GM20431 (cell line): Measurements from ENCODE around the gene PTPN6.

Experiments
- in situ Hi-C: fragments of 300-500 bp; cut with MseI, MboI; formaldehyde crosslinking; loops from one replicate; pipeline ENCODE4 v1.15.0; 2020; ENCODE audit warnings: low sequenced_read_pairs; ENCODE audit not compliant: unreplicated experiment

PTPN6 gene

DNA sequence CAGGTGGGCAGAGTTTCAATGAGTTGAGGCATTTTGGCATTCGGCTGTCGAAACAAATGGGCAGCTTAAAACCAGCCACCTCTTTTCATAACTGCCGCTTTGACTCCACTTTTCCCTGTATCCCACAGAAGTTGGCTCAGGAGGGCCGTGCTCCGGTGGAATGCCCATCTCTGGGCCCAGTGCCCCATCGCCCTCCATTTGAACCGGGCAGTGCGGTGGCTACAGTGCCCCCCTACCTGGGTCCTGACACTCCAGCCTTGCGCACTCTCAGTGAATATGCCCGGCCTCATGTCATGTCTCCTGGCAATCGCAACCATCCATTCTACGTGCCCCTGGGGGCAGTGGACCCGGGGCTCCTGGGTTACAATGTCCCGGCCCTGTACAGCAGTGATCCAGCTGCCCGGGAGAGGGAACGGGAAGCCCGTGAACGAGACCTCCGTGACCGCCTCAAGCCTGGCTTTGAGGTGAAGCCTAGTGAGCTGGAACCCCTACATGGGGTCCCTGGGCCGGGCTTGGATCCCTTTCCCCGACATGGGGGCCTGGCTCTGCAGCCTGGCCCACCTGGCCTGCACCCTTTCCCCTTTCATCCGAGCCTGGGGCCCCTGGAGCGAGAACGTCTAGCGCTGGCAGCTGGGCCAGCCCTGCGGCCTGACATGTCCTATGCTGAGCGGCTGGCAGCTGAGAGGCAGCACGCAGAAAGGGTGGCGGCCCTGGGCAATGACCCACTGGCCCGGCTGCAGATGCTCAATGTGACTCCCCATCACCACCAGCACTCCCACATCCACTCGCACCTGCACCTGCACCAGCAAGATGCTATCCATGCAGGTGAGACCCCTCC, 12.6 kb upstream of the PTPN6 start:
- in situ Hi-C loops, result no loop called here

- in situ Hi-C loops, result no loop called here
Observed at GRCh38 chr12:6939191-6939540, 12.0 kb upstream of the PTPN6 start.

GRCh38 chr12:6941267-6941666, 9.9 kb upstream of the PTPN6 start:
- in situ Hi-C loops, result no loop called here

DNA sequence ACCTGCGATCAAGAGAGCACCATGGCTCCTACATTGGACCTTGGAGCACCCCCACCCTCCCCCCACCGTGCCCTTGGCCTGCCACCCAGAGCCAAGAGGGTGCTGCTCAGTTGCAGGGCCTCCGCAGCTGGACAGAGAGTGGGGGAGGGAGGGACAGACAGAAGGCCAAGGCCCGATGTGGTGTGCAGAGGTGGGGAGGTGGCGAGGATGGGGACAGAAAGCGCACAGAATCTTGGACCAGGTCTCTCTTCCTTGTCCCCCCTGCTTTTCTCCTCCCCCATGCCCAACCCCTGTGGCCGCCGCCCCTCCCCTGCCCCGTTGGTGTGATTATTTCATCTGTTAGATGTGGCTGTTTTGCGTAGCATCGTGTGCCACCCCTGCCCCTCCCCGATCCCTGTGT, 9.4 kb upstream of the PTPN6 start:
- in situ Hi-C loops, result no loop called here

- in situ Hi-C loops, result no loop called here
Observed at GRCh38 chr12:6942331-6942665, 8.9 kb upstream of the PTPN6 start.

- in situ Hi-C loops, result no loop called here
Observed at GRCh38 chr12:6943389-6943721, 7.8 kb upstream of the PTPN6 start.

GRCh38 chr12:6943722-6944380, 7.3 kb upstream of the PTPN6 start, which contains the start of the genes C12orf57 and RNU7-1:
Gene C12orf57 (plus strand): TSS chr12:6944022. CDS start chr12:6944122, 100 bp downstream.
Gene RNU7-1 (plus strand): TSS chr12:6943816.
- in situ Hi-C loops, result no loop called here

DNA sequence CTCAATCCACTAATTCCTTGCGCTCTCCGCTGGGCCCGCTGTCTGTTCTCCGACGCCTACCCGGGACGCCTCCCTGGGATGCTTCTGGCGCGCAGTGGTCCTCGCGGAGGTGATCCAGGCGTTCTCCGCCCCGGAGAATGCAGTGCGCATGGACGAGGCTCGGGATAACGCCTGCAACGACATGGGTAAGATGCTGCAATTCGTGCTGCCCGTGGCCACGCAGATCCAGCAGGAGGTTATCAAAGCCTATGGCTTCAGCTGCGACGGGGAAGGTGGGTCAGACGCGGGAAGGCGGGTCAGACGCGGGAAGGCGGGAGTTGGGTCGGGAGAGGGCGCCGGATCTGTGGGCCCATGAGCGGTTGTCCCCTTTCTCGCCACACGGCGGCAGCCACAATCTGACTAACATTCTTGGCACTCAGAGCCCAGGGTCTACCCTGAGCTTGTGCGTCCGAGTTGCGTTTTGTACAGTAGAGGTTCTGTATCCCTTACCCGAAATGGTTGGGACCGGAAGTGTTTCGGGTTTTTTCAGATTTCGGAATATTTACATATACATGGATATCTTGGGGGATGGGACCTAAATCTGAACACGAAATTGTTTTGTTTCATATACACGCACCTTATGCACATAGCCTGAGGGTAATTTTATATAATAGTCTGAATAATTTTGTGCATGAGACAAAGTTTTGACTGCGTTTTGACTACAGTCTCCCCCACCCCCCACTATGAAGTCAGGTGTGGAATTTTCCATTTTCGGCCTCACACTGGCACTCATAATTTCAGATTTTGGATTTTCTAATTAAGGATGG, 6.6 kb upstream of the PTPN6 start:
- in situ Hi-C loops, result no loop called here

- in situ Hi-C loops, result no loop called here
Observed at GRCh38 chr12:6945613-6946012, 5.5 kb upstream of the PTPN6 start.

GRCh38 chr12:6946033-6946919, 4.9 kb upstream of the PTPN6 start:
- in situ Hi-C loops, result no loop called here

DNA sequence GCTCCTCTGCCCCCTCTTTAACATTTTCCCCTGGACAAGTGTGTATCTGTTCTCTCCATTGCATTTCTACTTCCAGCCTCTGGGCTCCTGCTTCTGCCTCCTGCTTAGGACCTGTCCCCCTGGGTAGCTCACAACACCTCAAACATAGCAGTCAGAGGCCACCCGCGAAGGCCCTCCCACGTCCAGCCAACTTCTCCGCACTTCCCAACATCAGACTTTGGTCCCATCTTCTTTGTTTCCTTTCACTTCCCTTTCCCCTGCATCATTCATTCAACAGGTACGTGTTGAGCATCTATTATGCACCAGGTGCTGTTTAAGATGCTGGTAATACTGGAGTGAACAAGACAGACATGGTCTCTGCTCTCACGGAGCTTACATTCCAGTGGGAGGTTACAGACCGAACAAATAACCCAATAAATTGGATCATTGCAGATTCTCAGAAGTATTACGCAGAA, 4.2 kb upstream of the PTPN6 start:
- in situ Hi-C loops, result no loop called here

DNA sequence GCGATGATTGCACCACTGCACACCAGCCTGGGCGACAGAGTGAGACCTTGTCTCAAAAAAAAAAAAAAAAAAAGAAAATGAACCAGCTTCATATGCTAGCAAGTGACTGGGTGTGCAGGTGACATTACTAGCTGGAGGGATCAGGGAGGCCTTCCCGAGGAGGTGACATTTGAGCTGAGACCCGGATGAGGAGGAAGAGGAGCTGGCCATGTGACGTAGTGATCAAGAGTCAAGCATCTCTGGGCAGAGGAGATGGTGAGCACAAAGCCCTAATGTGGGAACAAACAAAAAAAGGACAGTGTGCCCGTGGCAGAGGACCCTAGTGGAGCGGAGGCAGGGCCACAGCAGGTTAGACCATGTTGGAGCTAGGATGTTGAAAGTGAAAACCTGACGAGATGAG, 3.5 kb upstream of the PTPN6 start:
- in situ Hi-C loops, result no loop called here

- in situ Hi-C loops, result no loop called here
Observed at GRCh38 chr12:6948873-6949594, 2.1 kb upstream of the PTPN6 start.

GRCh38 chr12:6950401-6950801, 755 bp upstream of the PTPN6 start:
- in situ Hi-C loops, result no loop called here

DNA sequence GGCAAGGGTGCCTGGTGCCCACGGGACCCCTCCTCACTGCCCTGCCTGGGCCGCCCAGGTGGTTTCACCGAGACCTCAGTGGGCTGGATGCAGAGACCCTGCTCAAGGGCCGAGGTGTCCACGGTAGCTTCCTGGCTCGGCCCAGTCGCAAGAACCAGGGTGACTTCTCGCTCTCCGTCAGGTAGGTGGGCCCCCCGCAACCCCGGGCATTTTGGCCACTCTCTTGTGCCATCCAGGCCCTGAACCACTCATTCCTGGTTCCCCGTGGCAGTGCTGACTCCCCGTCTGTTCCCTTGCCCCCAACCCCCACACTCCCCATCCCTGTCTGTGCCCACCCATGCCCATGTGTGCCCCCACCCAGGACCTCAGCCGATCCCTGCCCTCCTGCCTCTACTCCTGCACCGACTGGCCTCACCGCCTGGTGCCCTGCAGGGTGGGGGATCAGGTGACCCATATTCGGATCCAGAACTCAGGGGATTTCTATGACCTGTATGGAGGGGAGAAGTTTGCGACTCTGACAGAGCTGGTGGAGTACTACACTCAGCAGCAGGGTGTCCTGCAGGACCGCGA, 480 bp downstream of the PTPN6 start:
- in situ Hi-C loops, result no loop called here

DNA sequence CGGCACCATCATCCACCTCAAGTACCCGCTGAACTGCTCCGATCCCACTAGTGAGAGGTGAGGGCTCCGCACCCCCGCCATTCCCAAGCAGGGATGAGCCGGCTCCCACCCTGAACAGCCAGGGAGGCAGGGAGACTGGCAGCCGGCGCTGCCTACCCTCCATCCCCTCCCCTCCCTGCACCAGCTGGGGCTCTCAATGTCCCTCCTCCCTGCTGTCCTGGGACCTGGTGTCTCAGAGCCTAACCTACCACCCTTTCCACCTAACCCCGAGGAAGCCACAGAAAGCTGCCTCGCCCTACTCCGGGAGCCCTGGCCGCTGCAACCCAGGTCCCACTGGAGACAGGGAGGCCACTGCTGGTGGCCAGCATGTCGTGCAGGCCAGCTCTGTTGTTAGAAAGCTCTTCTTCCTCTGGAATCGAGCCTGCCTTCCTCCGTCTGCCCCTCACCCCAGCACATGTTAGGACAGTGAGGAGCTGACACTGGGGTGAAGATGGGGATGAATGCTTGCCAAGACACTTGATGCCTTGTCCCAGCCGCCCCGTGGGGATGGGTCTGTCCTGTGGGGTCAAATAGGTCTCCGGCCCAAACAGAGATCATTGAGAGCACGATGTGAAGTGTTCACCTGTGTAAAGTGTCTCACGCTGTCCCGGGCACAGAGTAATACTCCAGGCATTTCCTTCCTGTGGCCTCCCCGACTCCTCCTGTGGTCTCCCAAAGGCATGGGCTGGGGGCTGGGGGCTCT, 1.1 kb downstream of the PTPN6 start:
- in situ Hi-C loops, result no loop called here

DNA sequence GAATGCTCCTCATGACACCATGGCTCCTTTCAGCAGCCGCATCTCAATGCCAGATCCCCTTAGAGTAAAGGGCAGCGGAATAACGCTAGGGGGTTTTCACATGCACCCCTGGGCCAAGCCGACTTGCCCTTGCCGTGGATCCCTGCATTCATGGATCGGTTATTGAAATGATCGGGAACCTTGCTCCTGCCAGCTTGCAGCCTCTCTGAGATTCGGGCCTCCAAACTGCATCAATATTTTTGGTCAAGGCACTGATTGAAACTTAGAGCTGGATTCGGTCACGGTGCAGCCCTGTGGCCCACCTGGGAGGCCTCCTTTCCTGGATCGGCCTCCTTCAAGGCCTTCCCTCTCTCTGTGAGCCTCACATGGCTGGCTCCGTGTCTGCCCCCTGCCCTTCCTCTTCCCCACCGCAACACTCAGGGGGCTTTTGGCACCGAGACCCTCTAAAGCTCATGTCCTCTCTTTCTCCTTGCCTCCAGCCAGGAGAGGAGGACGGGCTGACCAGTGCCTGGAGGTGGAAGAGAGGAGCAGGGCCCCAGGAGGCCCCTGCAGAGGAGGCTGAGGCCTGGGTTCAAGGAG, 1.8 kb downstream of the PTPN6 start:
- in situ Hi-C loops, result no loop called here
